ENCODE results near the gene RAB27B. TPM values are rescaled to one million over a fixed set of nuclear protein-coding genes. Genes with fewer than 3 reads are reported as not detected.

RAB27B gene
- total RNA-seq, 1 experiment from 2014 or later = 0.87 TPM

GRCh38 chr18:54924948-54925347 lies 96.7 kb downstream of the RAB27B start (continued):
- TF ChIP-seq HMGXB4 (CRISPR knock-in tag; IDR thresholded peaks at IDR 0.05) = no peak
- TF ChIP-seq USF2 (CRISPR knock-in tag; IDR thresholded peaks at IDR 0.05) = no peak
- no peak for TF ChIP-seq STAT6 (CRISPR knock-in tag; conservative IDR thresholded peaks at IDR 0.05; ENCODE audit: low read depth)

- CTCF ChIA-PET = no interaction called here
- no peak overlapping the region for H3K27ac Mint-ChIP-seq
- TF ChIP-seq MAX (CRISPR knock-in tag; IDR thresholded peaks at IDR 0.05) (no peak), NR1H2 (CRISPR knock-in tag; IDR thresholded peaks at IDR 0.05) (no peak), ZNF423 (CRISPR knock-in tag; IDR thresholded peaks at IDR 0.05) (no peak), ZNF671 (CRISPR knock-in tag; IDR thresholded peaks at IDR 0.05) (no peak), ETV6 (CRISPR knock-in tag; IDR thresholded peaks at IDR 0.05) (no peak), FOXP1 (CRISPR knock-in tag; IDR thresholded peaks at IDR 0.05; ENCODE audit: borderline replicate concordance) (no peak), RORB (CRISPR knock-in tag; IDR thresholded peaks at IDR 0.05) (no peak), JAZF1 (CRISPR knock-in tag; IDR thresholded peaks at IDR 0.05) (no peak), NFYB (CRISPR knock-in tag; conservative IDR thresholded peaks at IDR 0.05; ENCODE audit: low read depth) (no peak), ZNF138 (CRISPR knock-in tag; conservative IDR thresholded peaks at IDR 0.05) (no peak), ERG (CRISPR knock-in tag; IDR thresholded peaks at IDR 0.05) (no peak), ZNF425 (CRISPR knock-in tag; conservative IDR thresholded peaks at IDR 0.05) (no peak), TEAD4 (CRISPR knock-in tag; IDR thresholded peaks at IDR 0.05) (no peak), PREB (CRISPR knock-in tag; IDR thresholded peaks at IDR 0.05; ENCODE audit: borderline replicate concordance) (no peak), CREB1 (CRISPR knock-in tag; IDR thresholded peaks at IDR 0.05) (no peak), CTCF (IDR thresholded peaks at IDR 0.05) (no peak), SMAD4 (CRISPR knock-in tag; IDR thresholded peaks at IDR 0.05) (no peak), CBFB (CRISPR knock-in tag; IDR thresholded peaks at IDR 0.05; ENCODE audit: low read depth) (no peak), ZBTB43 (CRISPR knock-in tag; IDR thresholded peaks at IDR 0.05) (no peak)
Observed at GRCh38 chr18:54926593-54927325, 98.5 kb downstream of the RAB27B start.

More at GRCh38 chr18:54926593-54927325, 98.5 kb downstream of the RAB27B start:
- ATAC-seq = no peak
- POLR2A ChIA-PET = no interaction called here
- peaks cover 7% of the 10 kb centered on the region for H3K4me1 Mint-ChIP-seq
- H3K36me3 Mint-ChIP-seq = no peaks in the 10 kb centered on the region
- no peaks in the 10 kb centered on the region for H3K27me3 Mint-ChIP-seq (ENCODE audit: low read depth)
- H3K9me3 Mint-ChIP-seq = no peaks in the 10 kb centered on the region
- H3K4me3 Mint-ChIP-seq = no peak overlapping the region
- no peak for DNase-seq (ENCODE audit: low spot score)

Data from WTC11 (cell line).